ENCODE measurements around the gene ARL5A.
"Not testable (repeated sequence)": the region's sequence is repeated elsewhere in the genome, so short reads cannot be mapped to it uniquely, and the experiment has no call there.

The ARL5A gene

GRCh38 chr2:151794422-151794821 lies 33.8 kb downstream of the ARL5A start:
- not testable (repeated sequence) for DNase-seq

- no peak for DNase-seq
Observed at GRCh38 chr2:151793123-151793522, 35.1 kb downstream of the ARL5A start.

GRCh38 chr2:151792589-151792988 lies 35.6 kb downstream of the ARL5A start:
- no peak for DNase-seq

GRCh38 chr2:151791545-151791944 lies 36.7 kb downstream of the ARL5A start:
- DNase-seq: no peak

GRCh38 chr2:151790689-151791088 lies 37.5 kb downstream of the ARL5A start:
- DNase-seq: no peak

GRCh38 chr2:151789055-151789834 lies 39.0 kb downstream of the ARL5A start:
- DNase-seq: no peak

GRCh38 chr2:151786483-151786882 lies 41.7 kb downstream of the ARL5A start:
- DNase-seq: no peak

- DNase-seq: no peak
Observed at GRCh38 chr2:151786077-151786476, 42.1 kb downstream of the ARL5A start.

GRCh38 chr2:151783133-151783520 lies 45.1 kb downstream of the ARL5A start:
- no peak for DNase-seq

GRCh38 chr2:151782378-151783132 lies 45.7 kb downstream of the ARL5A start:
- no peak for DNase-seq

GRCh38 chr2:151781642-151782041 lies 46.6 kb downstream of the ARL5A start:
- no peak for DNase-seq

GRCh38 chr2:151780938-151781337 lies 47.3 kb downstream of the ARL5A start:
- no peak for DNase-seq

GRCh38 chr2:151777935-151778334 lies 50.3 kb downstream of the ARL5A start:
- no peak for DNase-seq

GRCh38 chr2:151777487-151777886 lies 50.7 kb downstream of the ARL5A start:
- DNase-seq: no peak

GRCh38 chr2:151776367-151776766 lies 51.9 kb downstream of the ARL5A start:
- DNase-seq: no peak

- DNase-seq: no peak
Observed at GRCh38 chr2:151775057-151775740, 53.0 kb downstream of the ARL5A start.

- no peak for DNase-seq
Observed at GRCh38 chr2:151774506-151774905, 53.7 kb downstream of the ARL5A start.

- no peak for DNase-seq
Observed at GRCh38 chr2:151771599-151772358, 56.4 kb downstream of the ARL5A start.

- DNase-seq: no peak
Observed at GRCh38 chr2:151770995-151771394, 57.2 kb downstream of the ARL5A start.

- no peak for DNase-seq
Observed at GRCh38 chr2:151769606-151770005, 58.6 kb downstream of the ARL5A start.

- DNase-seq: no peak
Observed at GRCh38 chr2:151767536-151767935, 60.7 kb downstream of the ARL5A start.

- no peak for DNase-seq
Observed at GRCh38 chr2:151766437-151767153, 61.6 kb downstream of the ARL5A start.

All from activated naive CD4-positive, alpha-beta T cell (primary cell).